ENCODE results near the gene FFAR2. TPM values are rescaled to one million over a fixed set of nuclear protein-coding genes. Genes with fewer than 3 reads are reported as not detected.
A peak's percentile ranks its signal among the peaks of the same experiment; 100 is the strongest.
"Not testable (repeated sequence)": the region's sequence is repeated elsewhere in the genome, so short reads cannot be mapped to it uniquely, and the experiment has no call there.

Gene FFAR2
- polyA plus RNA-seq, 2 of the 4 experiments (the other 2 are of a cell fraction): 0.30 TPM; not detected in 1

DNA sequence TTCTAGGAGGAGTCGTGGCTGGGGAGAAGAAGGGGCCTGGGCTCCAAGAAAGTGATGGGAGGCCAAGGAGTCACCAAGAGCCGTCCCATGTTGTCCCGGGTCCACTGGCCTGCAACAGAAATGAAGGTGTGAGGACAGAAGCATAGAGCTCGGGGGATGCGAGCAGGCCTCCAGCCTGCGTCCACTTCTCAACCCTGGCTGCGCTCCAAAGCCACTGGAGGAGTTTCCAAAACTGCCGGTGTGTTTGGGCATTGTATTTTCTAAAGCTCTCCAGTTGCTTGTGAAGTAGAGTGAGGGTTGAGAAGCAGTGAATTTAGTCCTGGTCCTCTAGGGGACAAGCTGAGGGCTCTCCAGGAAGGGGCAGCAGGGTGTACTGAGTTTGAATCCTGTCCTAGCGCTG lies 13.0 kb downstream of the FFAR2 start:
- H3K27ac ChIP-seq: no peak overlapping the region
- no peak for FAIRE-seq

DNA sequence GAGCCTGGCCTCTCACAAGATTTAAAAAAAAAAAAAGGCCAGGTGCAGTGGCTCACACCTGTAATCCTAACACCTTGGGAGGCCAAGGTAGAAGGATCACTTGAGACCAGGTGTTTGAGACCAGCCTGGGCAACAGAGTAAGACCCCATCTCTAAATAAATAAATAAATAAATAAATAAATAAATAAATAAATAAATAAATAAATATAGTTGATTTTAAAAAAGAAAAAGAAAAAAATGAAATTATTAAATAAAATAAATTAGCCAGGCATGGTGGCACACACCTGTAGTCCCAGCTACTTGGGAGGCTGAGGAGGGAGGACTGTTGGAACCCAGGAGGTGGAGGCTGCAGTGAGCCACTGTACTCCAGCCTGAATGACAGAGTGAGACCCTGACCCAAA lies 13.7 kb downstream of the FFAR2 start:
- H3K27ac ChIP-seq; H3K4me2 ChIP-seq; H3K4me3 ChIP-seq; H3K9me3 ChIP-seq; FAIRE-seq; DNase-seq (ENCODE audit: low read depth in 1 of 2, low spot score in 1 of 2); ATAC-seq; POLR2A ChIA-PET: not testable (repeated sequence)
- peaks cover 17% of the 10 kb centered on the region for H3K4me1 ChIP-seq
- CTCF ChIA-PET: interaction anchor here (0.6 to 17.2 kb wide), 7 partner anchors 11 to 192 kb away, joined by 3 to 368 read pairs (median 5); partner anchors contain the start of genes FFAR1 and FFAR3
- TF ChIP-seq ZC3H11A (IDR thresholded peaks at IDR 0.05): peak; percentile 17; the same call in 1 of the 2 replicates

More for the DNA sequence above, 13.0 kb downstream of the FFAR2 start:
- WGBS (ENCODE audit: missing lambda C conversion rate): 87% methylated on average over 9 of the region's 9 CpGs
- no peak for DNase-seq (ENCODE audit: low read depth in 1 of 2, low spot score in 1 of 2)
- POLR2A ChIA-PET: no interaction called here
- Histone ChIP-seq H3K9me3 (no peaks in the 10 kb centered on the region), H3K4me2 (no peak overlapping the region), H3K4me3 (no peak overlapping the region), H3K4me1 (peaks cover 17% of the 10 kb centered on the region)
- no peak for ATAC-seq
- no peak for TF ChIP-seq EP300 (IDR thresholded peaks at IDR 0.05)
- TF ChIP-seq CHD2 (IDR thresholded peaks at IDR 0.05; ENCODE audit: low read length, partially characterized antibody): no peak
- TF ChIP-seq HOXB13 (CRISPR knock-in tag; IDR thresholded peaks at IDR 0.05; ENCODE audit: low read depth): no peak
- TF ChIP-seq TFCP2L1 (CRISPR knock-in tag; IDR thresholded peaks at IDR 0.05): no peak
- TF ChIP-seq EHMT2 (IDR thresholded peaks at IDR 0.05; ENCODE audit: low read depth): no peak
- TF ChIP-seq MAZ (IDR thresholded peaks at IDR 0.05; ENCODE audit: borderline replicate concordance, low read depth, low read length): no peak
- TF ChIP-seq NPAS2 (CRISPR knock-in tag; IDR thresholded peaks at IDR 0.05; ENCODE audit: borderline replicate concordance): no peak
- TF ChIP-seq, protein P1, sequence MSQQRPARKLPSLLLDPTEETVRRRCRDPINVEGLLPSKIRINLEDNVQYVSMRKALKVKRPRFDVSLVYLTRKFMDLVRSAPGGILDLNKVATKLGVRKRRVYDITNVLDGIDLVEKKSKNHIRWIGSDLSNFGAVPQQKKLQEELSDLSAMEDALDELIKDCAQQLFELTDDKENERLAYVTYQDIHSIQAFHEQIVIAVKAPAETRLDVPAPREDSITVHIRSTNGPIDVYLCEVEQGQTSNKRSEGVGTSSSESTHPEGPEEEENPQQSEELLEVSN (IDR thresholded peaks at IDR 0.05; ENCODE audit: borderline replicate concordance, low read depth): no peak
- TF ChIP-seq RCOR1 (IDR thresholded peaks at IDR 0.05; ENCODE audit: low read depth, low read length): no peak
- no peak for TF ChIP-seq KDM1A (IDR thresholded peaks at IDR 0.05; ENCODE audit: low read depth)
- TF ChIP-seq HOXA7 (CRISPR knock-in tag; IDR thresholded peaks at IDR 0.05): no peak
- TF ChIP-seq HOXB5 (CRISPR knock-in tag; IDR thresholded peaks at IDR 0.05): no peak
- TF ChIP-seq RARB (CRISPR knock-in tag; IDR thresholded peaks at IDR 0.05): no peak
- TF ChIP-seq, protein P2, sequence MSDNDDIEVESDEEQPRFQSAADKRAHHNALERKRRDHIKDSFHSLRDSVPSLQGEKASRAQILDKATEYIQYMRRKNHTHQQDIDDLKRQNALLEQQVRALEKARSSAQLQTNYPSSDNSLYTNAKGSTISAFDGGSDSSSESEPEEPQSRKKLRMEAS (IDR thresholded peaks at IDR 0.05): no peak
- CTCF ChIA-PET: interaction anchor here (0.6 to 17.2 kb wide), 5 partner anchors 10 to 192 kb away, joined by 3 to 368 read pairs (median 6); partner anchors contain the start of genes FFAR1 and FFAR3

DNA sequence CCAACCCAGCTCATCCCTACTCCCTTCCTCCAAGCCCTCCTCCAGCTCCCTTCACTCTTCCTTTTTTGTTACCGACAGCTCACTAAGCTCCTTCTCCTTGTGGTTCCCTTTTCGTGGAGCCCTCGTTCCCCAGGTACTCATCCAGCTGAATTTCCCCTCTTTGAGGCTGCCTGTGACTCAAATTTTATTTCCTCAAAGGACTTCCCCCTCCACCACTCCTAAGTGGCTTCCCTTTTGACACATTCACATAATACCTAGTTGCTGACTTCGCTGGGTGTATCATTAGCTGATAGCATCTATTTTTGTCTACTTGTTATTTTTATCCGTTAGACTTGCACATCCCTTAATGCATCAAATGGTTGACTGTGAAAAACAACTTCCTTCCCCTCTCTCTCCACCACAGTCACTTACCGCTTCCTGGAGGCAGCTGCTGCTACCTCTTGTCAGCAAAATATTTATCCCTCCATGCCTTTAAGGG lies 14.5 kb downstream of the FFAR2 start:
- FAIRE-seq: peak; percentile 84
- ChIA-PET CTCF (interaction anchor here (0.6 to 17.2 kb wide), 8 partner anchors 11 to 193 kb away, joined by 3 to 368 read pairs (median 4); partner anchors contain the start of genes FFAR1 and FFAR3), POLR2A (no interaction called here)
- Histone ChIP-seq H3K4me3 (no peak overlapping the region), H3K27ac (no peak overlapping the region), H3K4me2 (no peak overlapping the region), H3K4me1 (peaks cover 17% of the 10 kb centered on the region), H3K9me3 (no peaks in the 10 kb centered on the region)
- TF ChIP-seq HDAC2 (IDR thresholded peaks at IDR 0.05) (no peak), HOXA7 (CRISPR knock-in tag; IDR thresholded peaks at IDR 0.05) (no peak), POLR2A (IDR thresholded peaks at IDR 0.05; ENCODE audit: low read length) (no peak), MAFK (IDR thresholded peaks at IDR 0.05; ENCODE audit: partially characterized antibody) (no peak), FOSB (CRISPR knock-in tag; IDR thresholded peaks at IDR 0.05) (no peak), MAZ (IDR thresholded peaks at IDR 0.05; ENCODE audit: borderline replicate concordance, low read depth, low read length) (no peak), CBX8 (IDR thresholded peaks at IDR 0.05) (no peak), HOXB5 (CRISPR knock-in tag; IDR thresholded peaks at IDR 0.05) (no peak), RAD21 (conservative IDR thresholded peaks at IDR 0.05 in 1 of 2, IDR thresholded peaks at IDR 0.05 in 1 of 2) (no peak), NR3C1 (IDR thresholded peaks at IDR 0.05) (no peak)
- TF ChIP-seq, protein P3, sequence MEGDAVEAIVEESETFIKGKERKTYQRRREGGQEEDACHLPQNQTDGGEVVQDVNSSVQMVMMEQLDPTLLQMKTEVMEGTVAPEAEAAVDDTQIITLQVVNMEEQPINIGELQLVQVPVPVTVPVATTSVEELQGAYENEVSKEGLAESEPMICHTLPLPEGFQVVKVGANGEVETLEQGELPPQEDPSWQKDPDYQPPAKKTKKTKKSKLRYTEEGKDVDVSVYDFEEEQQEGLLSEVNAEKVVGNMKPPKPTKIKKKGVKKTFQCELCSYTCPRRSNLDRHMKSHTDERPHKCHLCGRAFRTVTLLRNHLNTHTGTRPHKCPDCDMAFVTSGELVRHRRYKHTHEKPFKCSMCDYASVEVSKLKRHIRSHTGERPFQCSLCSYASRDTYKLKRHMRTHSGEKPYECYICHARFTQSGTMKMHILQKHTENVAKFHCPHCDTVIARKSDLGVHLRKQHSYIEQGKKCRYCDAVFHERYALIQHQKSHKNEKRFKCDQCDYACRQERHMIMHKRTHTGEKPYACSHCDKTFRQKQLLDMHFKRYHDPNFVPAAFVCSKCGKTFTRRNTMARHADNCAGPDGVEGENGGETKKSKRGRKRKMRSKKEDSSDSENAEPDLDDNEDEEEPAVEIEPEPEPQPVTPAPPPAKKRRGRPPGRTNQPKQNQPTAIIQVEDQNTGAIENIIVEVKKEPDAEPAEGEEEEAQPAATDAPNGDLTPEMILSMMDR (IDR thresholded peaks at IDR 0.05): no peak
- TF ChIP-seq, protein P4, sequence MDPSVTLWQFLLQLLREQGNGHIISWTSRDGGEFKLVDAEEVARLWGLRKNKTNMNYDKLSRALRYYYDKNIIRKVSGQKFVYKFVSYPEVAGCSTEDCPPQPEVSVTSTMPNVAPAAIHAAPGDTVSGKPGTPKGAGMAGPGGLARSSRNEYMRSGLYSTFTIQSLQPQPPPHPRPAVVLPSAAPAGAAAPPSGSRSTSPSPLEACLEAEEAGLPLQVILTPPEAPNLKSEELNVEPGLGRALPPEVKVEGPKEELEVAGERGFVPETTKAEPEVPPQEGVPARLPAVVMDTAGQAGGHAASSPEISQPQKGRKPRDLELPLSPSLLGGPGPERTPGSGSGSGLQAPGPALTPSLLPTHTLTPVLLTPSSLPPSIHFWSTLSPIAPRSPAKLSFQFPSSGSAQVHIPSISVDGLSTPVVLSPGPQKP (IDR thresholded peaks at IDR 0.05; ENCODE audit: low read depth, low read length): no peak
- WGBS (ENCODE audit: missing lambda C conversion rate): 41% methylated on average over 6 of the region's 6 CpGs
- ATAC-seq: no peak
- DNase-seq (ENCODE audit: low read depth in 1 of 2, low spot score in 1 of 2): no peak

DNA sequence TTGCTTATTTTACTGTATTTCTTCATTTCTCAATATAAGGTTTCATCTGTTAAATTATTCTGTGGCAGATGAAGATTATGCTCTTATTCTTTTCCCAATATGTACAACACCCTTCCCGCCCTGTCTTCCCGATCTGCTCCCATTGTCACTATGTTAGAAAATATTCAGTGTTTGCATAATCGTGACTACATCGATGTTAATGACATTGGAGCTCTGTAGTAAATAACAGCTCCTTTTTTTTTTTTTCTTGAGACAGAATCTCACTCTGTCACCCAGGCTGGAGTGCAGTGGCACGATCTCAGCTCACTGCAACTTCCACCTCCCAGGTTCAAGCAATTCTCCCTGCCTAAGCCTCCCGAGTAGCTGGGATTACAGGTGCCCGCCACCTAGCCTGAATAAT lies 14.9 kb downstream of the FFAR2 start:
- POLR2A ChIA-PET; H3K27ac ChIP-seq; H3K4me2 ChIP-seq; FAIRE-seq; H3K9me3 ChIP-seq; DNase-seq (ENCODE audit: low read depth in 1 of 2, low spot score in 1 of 2); ATAC-seq; H3K4me3 ChIP-seq: not testable (repeated sequence)
- WGBS (ENCODE audit: missing lambda C conversion rate): 67% methylated on average over 7 of the region's 7 CpGs
- CTCF ChIA-PET: interaction anchor here (0.7 to 17.2 kb wide), 7 partner anchors 10 to 193 kb away, joined by 3 to 368 read pairs (median 5); partner anchors contain the start of genes FFAR1 and FFAR3
- H3K4me1 ChIP-seq: peaks cover 17% of the 10 kb centered on the region

Measured in A549 (cell line).